Urinary bladder (tissue), 4 donors: Measurements from ENCODE around the gene TSPAN16. TPM values are rescaled to one million over a fixed set of nuclear protein-coding genes. Genes with fewer than 3 reads are reported as not detected.

Experiments used
- DNase-seq: peaks from one replicate; pipeline ENCODE4 v3.0.0-alpha.2; 2015; ENCODE audit errors: extremely low spot score
- H3K27ac ChIP-seq: one replicate; pipeline ENCODE4 v1.5.1; 2013; ENCODE audit warnings: low read depth, mild to moderate bottlenecking, moderate library complexity
- H3K36me3 ChIP-seq: one replicate; pipeline ENCODE4 v1.6.1; 2013; ENCODE audit warnings: mild to moderate bottlenecking, moderate library complexity; ENCODE audit not compliant: insufficient read depth
- H3K4me1 ChIP-seq: one replicate; pipeline ENCODE4 v1.6.1; 2013; ENCODE audit warnings: mild to moderate bottlenecking, moderate library complexity; ENCODE audit not compliant: insufficient read depth
- H3K4me3 ChIP-seq: one replicate; pipeline ENCODE4 v1.5.1; 2013; ENCODE audit warnings: low read depth, low read length
- WGBS: extraction: QIAGEN DNeasy Blood & Tissue Kit; methylation state at CpG from one replicate; pipeline ENCODE4 v1.1.7; 2013; 5-methylcytosine and 5-hydroxymethylcytosine counted together
- polyA plus RNA-seq: library from polyadenylated mRNA; stranded (reverse); fragments of 200-250 nt; gene quantifications from one replicate; pipeline ENCODE4 v1.2.3, GENCODE V29; 2013
- total RNA-seq: library from RNA; depleted of rRNA; stranded (reverse); fragments of >200 nt; gene quantifications from one replicate; pipeline ENCODE4 v1.2.3, GENCODE V29; 2014
- donor health status: healthy with polysubstance abuse.
- donor health status: healthy.

Gene TSPAN16
- total and polyA plus RNA-seq, 2 donors, result not detected

DNA sequence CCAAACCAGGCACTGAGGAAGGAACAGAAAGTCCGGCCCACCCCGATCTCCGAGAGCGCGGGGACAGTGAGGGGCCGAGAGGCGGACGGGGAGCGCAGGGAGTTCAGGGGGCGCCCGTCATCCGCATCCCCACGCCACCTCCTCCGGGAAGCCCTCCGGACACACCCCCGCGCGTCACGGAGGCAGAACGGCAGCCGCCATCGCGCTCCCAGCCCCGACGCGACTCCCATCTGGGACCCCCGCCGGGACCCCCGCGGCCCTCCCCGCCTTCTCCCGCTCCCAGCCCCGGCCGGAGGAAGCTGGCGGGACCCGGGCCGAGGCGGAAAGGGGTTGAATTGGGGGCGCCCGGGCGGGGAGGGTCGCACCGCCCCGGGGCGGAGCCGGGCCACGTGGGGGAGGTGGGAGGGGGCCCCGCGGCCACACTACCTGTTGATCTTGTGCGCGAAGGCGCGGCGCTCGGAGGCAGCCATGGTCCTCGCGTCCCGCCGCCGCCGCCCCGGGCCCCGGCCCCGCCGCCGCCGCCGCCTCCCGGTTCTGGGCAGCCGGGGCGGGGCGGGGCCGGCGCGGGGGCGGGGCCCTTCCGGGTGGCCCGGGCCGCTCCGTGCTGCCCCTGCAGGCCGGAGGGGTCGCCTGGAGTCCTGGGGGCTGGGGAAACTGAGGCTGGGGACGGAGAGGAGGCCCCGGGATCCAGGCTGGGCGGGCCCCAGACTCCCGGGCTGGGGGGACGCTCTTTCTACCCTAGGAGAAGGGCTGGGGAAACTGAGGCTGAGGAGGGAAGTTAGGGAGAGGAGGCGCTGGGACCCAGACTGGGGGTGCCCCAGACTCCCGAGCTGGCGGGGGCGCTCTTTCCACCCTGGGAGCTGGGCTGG is 33.8 kb upstream of the TSPAN16 start, which contains the start of gene DOCK6:
DOCK6 (minus strand) TSS at position 554 of the 869 bp plus-strand sequence; CDS start at position 470, 84 bp downstream.
- Histone ChIP-seq H3K27ac (peak within 1 kb of the TSS; percentile 51), H3K4me1 (peaks cover 2% of the 10 kb centered on the region), H3K4me3 (peak within 1 kb of the TSS; percentile 92), H3K36me3 (no peaks in the 10 kb centered on the region)
- 1% methylated on average over 91 of the region's 91 CpGs for WGBS
- DNase-seq, result no peak

DNA sequence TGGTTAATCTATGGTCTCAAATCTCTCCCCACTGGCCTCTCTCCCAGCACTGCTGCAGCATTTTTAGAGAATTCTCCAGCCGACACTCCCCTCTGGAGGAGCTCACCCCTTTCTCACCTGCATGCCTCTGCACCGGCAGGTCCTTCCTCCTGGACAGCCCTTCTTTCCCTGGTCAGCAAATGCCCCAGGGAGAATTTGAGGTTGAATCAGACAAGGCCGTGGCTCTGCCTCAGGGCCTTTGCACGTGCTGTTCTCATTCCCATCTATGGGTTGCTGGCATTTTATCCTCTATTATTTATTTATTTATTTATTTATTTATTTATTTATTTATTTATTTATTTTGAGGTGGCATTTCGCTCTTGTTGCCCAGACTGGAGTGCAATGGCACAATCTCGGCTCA is 32.2 kb upstream of the TSPAN16 start:
- no peak overlapping the region for H3K27ac ChIP-seq
- H3K4me1 ChIP-seq, result peaks cover 2% of the 10 kb centered on the region
- no peaks in the 10 kb centered on the region for H3K36me3 ChIP-seq
- DNase-seq, result no peak
- H3K4me3 ChIP-seq, result no peak overlapping the region
- WGBS, result 98% methylated on average over 6 of the region's 6 CpGs

DNA sequence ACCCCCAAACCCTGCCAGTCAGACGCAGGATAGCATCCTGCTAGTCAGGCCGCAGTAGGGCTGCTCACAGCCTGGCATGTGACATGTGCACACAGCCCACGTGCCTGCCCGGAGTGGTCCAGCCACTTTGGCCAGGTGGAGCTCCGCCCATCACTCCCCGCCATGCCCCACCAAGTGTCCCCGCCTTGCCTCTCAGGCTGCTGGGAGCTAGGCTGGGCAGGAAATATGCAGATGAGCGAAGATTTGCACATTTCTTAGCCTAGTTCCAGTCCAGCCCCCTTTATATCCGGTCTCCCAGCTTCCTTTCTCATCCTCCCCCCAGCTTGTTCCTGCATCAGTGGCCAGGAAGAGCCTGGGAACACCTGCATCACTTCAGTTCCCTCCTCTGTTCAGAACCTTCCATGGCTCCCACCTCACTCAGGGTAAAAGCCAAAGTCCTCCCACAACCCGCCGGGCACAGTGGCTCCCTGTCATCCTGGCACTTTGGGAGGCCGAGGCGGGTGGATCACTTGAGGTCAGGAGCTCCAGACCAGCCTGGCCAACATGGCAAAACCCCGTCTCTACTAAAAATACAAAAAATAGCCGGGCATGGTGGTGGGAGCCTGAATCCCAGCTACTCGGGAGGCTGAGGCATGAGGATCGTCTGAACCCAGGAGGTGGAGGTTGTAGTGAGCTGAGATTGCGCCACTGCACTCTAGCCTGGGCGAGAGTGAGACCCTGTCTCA is 31.3 kb upstream of the TSPAN16 start:
- no peak overlapping the region for H3K27ac ChIP-seq
- WGBS, result 73% methylated on average over 19 of the region's 19 CpGs
- DNase-seq, result no peak
- peaks cover 2% of the 10 kb centered on the region for H3K4me1 ChIP-seq
- H3K4me3 ChIP-seq, result no peak overlapping the region
- no peaks in the 10 kb centered on the region for H3K36me3 ChIP-seq

DNA sequence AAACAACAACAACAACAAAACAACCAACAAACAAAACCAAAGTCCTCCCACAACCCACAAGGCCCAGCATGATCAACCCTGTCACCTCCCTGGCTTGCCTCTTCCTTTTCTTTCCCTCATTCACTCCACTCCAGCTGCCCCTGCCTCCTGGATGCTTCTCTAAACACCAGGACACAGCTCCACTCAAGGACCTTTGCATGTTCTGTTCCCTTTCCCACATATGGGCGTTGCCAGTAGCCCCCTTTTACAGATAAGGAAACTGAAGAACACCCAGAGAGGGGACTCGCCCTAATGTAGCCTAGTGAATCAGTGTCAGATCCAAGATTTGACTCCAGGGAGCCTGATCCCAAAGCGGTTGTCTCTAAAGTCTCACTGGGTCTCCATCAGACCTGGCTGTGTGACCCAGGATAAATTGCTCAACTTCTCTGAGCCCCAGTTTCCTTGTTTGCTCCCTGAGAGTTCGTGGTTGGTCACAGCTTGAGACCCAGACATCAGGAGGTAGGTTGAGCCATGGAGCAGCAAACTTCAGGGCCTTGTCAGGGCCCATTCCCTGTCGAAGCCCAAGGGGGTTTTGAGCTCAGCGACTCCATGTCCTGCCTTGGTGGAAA is 30.7 kb upstream of the TSPAN16 start:
- Histone ChIP-seq H3K4me1 (peaks cover 2% of the 10 kb centered on the region), H3K27ac (peak overlapping the region; percentile 80), H3K36me3 (no peaks in the 10 kb centered on the region), H3K4me3 (no peak overlapping the region)
- WGBS, result 86% methylated on average over 6 of the region's 6 CpGs
- DNase-seq, result no peak

DNA sequence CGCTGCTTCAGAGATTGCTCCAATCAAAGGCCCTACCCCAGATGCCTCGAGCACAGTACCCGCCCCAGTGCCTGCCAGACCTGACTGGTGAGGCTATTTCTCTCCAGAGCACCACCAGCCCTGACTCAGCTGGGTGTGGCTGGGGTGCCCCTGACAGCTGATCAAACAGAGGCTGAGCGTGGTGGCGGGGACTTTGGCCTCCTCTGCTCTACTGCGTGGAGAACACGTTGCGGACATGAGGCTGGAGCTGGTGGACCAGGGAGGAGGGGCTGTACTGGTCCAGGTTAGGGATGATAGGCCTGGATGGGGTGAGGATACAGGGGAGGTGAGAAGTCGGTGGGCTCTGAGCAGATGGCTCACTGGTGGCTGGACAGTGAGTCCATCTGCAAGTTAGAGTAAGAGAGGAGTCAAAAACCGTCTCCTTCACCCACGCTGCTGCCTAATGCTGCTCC is 30.1 kb upstream of the TSPAN16 start:
- Histone ChIP-seq H3K36me3 (no peaks in the 10 kb centered on the region), H3K27ac (no peak overlapping the region), H3K4me1 (peaks cover 2% of the 10 kb centered on the region), H3K4me3 (no peak overlapping the region)
- WGBS, result 71% methylated on average over 11 of the region's 11 CpGs
- no peak for DNase-seq

DNA sequence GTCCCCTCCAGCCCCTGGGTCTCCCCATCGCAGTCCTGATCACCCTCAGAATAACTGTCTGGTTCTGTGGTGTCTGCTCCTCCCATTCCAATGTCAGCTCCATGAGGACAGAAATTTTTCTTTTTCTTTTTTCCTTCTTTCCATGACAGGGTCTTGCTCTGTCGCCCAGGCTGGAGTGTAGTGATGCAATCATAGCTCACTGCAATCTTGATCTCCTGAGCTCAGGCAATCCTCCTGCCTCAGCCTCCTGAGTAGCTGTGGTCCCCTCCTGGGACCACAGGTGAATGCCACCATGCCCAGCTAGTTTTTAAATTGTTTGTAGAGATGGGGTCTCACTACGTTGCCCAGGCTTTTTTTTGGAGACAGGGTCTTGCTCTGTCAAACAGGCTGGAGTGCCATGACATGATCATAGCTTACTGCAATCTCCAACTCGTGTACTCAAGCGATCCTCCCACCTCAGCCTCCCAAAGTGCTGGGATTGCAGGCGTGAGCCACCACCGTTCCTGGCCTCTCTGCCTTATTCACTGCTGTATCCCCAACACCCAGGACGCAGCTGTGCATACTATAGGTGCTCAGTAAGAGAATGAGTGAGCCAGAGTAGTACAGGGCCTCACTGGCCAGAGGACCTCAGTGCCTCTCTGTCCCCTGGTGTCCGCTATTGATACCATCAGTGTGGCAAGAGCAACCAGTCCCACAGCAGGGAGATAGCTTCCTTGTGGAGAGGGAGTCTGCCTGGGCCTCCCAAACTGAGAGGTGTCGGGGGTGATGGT is 28.5 kb upstream of the TSPAN16 start:
- no peak overlapping the region for H3K27ac ChIP-seq

DNA sequence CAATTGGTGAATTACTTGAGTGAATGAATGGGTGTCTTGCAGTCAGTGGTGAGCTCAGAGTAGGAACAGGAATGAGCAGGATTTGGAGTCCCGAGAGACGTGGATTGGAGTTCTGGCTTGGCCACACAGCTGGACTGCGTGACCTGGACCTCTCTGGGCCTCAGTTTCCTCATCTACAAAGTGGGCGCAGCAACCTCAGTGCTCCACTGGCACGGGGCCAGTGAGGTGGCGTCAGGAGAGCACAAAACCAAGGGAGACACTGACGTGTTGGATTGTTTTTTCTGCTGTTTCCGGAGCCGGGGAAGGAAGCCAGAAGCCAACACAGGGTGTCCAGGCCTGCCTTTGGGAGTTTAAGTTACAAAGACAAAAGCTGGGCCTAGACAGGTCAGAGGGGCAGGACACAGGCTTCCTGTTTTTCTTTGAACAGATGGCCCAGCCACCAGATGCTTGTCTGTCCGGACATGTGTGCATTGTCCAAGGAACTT is 27.1 kb upstream of the TSPAN16 start:
- no peaks in the 10 kb centered on the region for H3K36me3 ChIP-seq
- DNase-seq, result peak; percentile 71
- no peaks in the 10 kb centered on the region for H3K4me1 ChIP-seq
- 37% methylated on average over 10 of the region's 10 CpGs for WGBS
- no peak overlapping the region for H3K4me3 ChIP-seq
- no peak overlapping the region for H3K27ac ChIP-seq

More for the DNA sequence above, 28.5 kb upstream of the TSPAN16 start:
- peaks cover 1% of the 10 kb centered on the region for H3K4me1 ChIP-seq
- no peak for DNase-seq
- no peaks in the 10 kb centered on the region for H3K36me3 ChIP-seq
- H3K4me3 ChIP-seq, result no peak overlapping the region
- WGBS, result 92% methylated on average over 10 of the region's 10 CpGs

DNA sequence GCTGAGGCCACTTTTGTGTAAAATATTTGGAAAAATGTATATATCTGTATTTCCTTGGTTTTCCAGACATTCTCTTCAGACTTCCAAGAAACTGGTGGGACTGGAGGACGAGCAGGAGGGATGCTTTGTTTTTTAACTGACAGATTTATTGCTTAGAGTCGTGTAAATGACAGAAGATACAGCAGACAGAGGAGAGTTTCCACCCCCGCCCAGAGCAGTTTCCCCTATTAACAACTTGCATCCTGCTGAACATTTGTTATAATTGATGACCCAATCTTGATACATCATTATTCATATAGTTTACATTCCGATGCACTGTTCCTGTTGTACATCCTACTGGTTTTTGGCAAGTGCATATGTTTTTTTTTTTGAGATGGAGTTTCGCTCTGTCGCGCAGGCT is 26.6 kb upstream of the TSPAN16 start:
- 34% methylated on average over 7 of the region's 7 CpGs for WGBS
- no peak for DNase-seq
- no peak overlapping the region for H3K27ac ChIP-seq
- H3K4me1 ChIP-seq, result no peaks in the 10 kb centered on the region
- H3K4me3 ChIP-seq, result no peak overlapping the region
- H3K36me3 ChIP-seq, result no peaks in the 10 kb centered on the region

DNA sequence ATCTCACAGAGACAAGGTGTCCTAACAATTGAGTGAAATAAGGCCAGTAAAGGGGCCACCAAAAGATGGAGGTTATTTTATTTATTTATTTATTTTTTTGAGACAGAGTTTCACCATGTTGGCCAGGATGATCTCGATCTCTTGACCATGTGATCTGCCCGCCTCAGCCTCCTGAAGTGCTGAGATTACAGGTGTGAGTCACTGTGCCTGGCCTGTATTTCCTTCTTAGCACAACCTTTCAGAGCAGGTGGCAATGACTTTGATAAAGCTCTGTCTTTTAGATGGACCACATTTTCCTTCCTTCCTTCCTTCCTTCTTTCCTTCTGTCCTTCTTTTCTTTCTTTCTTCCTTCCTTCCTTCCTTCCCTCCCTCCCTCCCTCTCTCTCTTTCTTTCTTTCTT is 22.7 kb upstream of the TSPAN16 start:
- WGBS, result 80% methylated on average over 2 of the region's 2 CpGs

DNA sequence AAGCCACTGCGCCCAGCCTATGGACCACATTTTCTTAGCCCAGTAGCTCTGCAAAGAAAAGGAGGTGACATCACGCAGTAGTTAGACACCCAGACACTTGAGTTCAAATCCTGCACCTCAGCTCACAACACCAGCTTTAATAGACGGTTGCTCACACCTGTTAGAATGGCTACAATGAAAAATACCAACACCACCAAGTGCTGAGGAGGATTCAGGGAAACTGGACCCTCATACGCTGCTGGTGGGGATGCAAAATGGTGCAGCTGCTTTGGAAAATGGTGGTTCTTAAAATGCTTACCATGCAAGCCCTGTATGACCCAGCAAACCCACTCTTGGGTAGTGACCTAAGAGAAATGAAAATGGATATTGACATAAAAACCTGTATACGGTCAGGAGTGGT is 22.0 kb upstream of the TSPAN16 start:
- WGBS, result 86% methylated on average over 5 of the region's 5 CpGs

More for the DNA sequence above, 22.7 kb upstream of the TSPAN16 start:
- no peaks in the 10 kb centered on the region for H3K36me3 ChIP-seq
- DNase-seq, result no peak
- no peaks in the 10 kb centered on the region for H3K4me1 ChIP-seq
- H3K4me3 ChIP-seq, result no peak overlapping the region
- H3K27ac ChIP-seq, result no peak overlapping the region

DNA sequence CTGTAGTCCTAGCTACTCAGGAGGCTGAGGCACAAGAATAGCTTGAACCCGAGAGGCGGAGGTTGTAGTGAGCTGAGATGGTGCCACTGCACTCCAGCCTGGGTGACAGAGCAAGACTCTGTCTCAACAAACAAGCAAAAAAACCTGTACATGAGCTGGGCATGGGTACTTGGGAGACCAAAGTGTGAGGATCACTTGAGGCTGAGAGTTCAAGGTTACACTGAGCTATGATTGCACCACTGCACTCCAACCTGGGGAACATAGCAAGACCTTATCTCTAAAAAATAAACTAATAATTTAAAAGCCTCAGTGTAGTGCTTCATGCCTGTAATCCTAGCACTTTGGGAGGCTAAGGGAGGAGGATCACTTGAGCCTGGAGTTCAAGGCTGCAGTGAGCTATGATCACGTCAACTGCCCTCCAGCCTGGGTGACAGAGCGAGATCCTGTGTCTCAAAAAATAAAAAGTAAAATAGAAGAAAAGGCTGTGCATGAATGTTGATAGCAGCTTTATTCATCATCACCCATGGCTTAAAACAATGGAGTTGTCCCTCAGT is 21.4 kb upstream of the TSPAN16 start:
- WGBS, result 71% methylated on average over 4 of the region's 4 CpGs
- H3K36me3 ChIP-seq, result no peaks in the 10 kb centered on the region
- H3K27ac ChIP-seq, result no peak overlapping the region
- H3K4me3 ChIP-seq, result no peak overlapping the region
- DNase-seq, result no peak
- no peaks in the 10 kb centered on the region for H3K4me1 ChIP-seq

More for the DNA sequence above, 22.0 kb upstream of the TSPAN16 start:
- Histone ChIP-seq H3K36me3 (no peaks in the 10 kb centered on the region), H3K4me3 (no peak overlapping the region), H3K27ac (no peak overlapping the region), H3K4me1 (no peaks in the 10 kb centered on the region)
- DNase-seq, result no peak

DNA sequence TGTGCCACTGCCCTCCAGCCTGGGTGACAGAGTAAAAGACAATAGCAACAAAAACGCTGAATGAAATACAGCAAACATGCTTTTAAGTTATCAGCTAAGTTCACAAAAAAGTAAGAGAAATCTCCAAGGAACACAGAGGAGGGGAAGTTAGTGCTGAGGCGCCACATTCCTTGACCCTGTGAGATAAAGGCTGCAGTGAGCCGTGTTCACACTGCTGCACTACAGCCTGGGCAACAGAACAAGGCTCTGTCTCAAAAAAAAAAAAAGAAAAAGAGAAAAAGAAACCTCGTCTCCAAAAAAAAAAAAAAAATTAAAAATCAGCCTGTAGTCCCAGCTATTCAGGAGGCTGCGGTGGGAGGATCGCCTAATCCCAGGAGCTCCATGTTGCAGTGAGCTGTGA is 17.3 kb upstream of the TSPAN16 start:
- H3K4me3 ChIP-seq, result no peak overlapping the region
- no peaks in the 10 kb centered on the region for H3K4me1 ChIP-seq
- WGBS, result 35% methylated on average over 6 of the region's 6 CpGs
- no peak overlapping the region for H3K27ac ChIP-seq
- no peak for DNase-seq
- H3K36me3 ChIP-seq, result no peaks in the 10 kb centered on the region
